Transverse colon (tissue), 4 donors: ENCODE measurements around the gene WWOX.

ENCODE experiments used
- CTCF ChIP-seq, 5 experiments: fragments of 200-600 bp in 3 of 5; fragments of 450-650 bp in 2 of 5; sonication (generic) in 3 of 5; IDR thresholded peaks; 1 replicate in 2 of 5; 2 replicates in 3 of 5; pipeline ENCODE4 v1.5.1; 2016 to 2017; ENCODE audit warnings: antibody characterized with exemption in 5 of 5, inconsistent platforms in 3 of 5, mild to moderate bottlenecking in 2 of 5, moderate library complexity in 1 of 5
- EP300 ChIP-seq: sonication (generic); formaldehyde crosslinking; IDR thresholded peaks from one replicate; pipeline ENCODE4 v1.6.1; 2017; ENCODE audit warnings: antibody characterized with exemption, low read depth
- POLR2A ChIP-seq: fragments of 450-650 bp; IDR thresholded peaks from one replicate; pipeline ENCODE4 v1.6.1; 2016; ENCODE audit warnings: antibody characterized with exemption, mild to moderate bottlenecking, moderate library complexity
- POLR2AphosphoS5 ChIP-seq, 3 donors: sonication (generic); formaldehyde crosslinking; IDR thresholded peaks; one replicate each; pipeline ENCODE4 v1.6.1; 2016; ENCODE audit warnings: antibody characterized with exemption in 3 of 3

GRCh38 chr16:78566397-78567073 lies 467.1 kb downstream of the WWOX start:
- TF ChIP-seq POLR2A (no peak), EP300 (no peak), CTCF (IDR thresholded peaks at IDR 0.05) (no peak), POLR2AphosphoS5 (IDR thresholded peaks at IDR 0.05) (no peak)
